ENCODE data around the gene OR52N5.

The OR52N5 gene

DNA sequence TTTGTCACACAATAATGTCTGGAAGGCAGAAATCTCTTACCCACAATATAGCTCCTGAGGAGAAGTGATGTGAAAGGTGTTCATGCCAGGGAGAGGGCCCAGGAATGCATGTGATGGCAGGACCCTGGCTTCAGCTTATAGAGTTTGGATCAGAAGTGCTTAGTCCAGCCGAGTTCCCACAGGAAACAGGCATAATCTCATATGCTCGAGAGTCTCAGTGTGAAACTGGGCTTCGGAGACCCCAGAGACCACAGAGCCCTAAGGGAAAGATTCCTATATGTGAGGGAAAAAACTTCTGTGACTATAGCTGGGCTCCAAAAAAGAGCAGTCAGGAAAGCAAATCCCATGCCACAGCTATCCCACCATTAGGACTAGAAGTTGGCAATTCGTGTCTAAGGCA lies at the start of gene OR52N5:
TSS of gene OR52N5 (minus strand) at position 101 of the 400 bp plus-strand sequence. CDS start 4,721 bp downstream, outside the sequence.
- no peak for DNase-seq (ENCODE audit: low read depth, low spot score)

- DNase-seq (ENCODE audit: low read depth, low spot score) = no peak
Observed at GRCh38 chr11:5831196-5831829, 48.2 kb upstream of the OR52N5 start.

DNA sequence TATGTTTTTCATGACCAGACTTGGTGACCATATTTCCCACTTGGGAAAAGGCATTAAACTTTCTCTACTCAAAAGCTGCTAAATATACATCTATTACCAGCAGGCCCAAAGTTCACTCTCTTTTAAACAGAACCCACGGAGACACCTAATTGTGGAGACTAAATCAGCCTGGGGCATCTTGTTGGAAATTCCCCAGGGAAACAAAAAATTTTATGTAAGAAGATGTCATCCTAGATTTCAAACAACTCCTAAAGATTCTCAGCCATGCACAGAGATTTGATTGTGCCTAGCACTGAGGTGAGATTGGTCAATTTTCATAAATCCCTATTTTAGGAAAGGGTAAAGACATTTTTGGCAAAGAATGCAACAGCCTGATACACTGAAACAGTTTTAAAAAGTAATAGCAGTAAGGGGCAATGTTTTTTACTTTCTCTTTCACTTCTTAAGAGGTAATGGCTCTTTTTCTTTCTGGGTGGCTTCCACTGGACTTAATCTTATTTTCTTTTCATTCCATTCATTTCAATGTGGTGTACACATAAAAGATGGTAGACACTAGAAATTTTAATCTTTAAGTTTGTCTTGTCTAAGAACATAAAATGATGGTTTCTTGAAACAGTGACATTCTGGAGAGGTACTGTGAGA lies 35.2 kb upstream of the OR52N5 start:
- no peak for DNase-seq (ENCODE audit: low read depth, low spot score)

DNA sequence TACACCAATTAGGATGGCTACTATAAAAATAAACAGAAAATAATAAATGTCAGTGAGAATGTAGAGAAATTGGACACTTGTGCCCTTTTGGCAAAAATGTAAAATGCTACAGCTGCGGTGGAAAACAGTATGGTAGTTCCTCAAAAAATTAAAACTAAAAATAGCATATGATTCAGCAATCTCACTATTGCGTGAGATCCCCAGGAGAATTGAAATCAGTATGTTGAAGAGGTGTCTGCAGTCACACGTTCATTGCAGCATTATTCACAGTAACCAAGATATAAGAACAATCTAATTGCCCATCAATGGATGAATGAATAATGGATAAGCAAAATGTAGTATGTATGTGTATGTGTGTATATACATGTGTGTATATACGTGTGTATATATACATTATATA lies 32.4 kb upstream of the OR52N5 start:
- DNase-seq (ENCODE audit: low read depth, low spot score) = no peak

DNA sequence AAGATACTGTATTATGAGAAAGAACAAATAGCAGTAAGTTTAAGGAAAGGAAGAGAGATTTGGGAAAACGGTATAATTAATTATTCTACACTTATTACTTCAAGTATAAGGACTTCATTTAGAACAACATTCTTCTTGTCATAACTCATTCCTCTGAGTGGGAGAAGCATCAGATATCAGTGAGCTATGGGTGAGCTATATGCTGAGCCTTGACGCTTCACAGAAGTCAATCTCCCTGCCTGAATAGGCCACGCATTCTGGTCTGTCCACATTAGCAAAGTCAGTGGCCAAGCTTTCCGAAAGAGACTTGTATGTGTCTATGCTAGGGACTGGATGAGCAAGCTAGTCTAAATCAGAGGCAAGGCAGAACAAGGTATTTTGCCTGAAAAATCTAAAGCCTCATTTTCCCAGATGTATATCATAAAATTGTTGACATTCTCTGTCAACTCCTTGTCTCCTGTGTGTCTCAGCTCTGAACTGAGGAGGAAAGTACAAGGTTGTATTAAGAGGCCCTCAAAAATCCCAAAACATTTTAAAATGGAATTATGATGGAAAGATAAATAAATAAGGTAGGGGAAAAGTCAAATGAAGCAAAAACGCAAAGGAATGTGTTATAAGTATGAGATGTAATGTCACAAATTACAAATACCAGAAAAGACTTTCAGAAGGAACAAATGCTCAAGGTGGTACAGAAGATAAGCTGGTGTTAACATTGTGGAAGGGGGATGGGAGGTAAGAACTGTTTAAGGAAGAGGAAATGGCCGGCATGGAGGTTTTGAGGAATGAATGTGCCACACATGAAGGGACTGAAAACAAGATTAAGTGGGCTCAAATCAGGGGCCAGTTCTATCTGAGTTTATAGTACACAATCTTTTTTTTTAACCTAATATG lies 27.0 kb upstream of the OR52N5 start:
- no peak for DNase-seq (ENCODE audit: low read depth, low spot score)

DNA sequence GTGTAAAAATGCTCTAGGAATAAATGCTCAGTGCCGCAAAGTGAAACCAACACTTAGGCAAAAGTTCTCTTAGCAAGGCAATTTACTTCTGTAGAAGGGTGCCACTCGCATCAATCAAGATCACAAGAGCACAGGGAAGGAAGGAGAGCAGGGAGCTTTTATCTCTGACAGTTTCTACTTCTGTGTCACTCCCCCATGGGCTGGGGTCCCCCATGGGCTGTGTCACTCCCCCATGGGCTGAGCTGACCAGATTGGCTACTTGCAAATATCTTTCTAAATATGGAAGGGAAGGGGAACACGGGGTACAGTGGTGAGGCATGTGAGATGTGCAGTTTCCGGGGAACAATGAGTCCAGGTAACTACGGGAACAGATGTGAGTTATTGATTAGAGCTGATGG lies 26.0 kb upstream of the OR52N5 start:
- no peak for DNase-seq (ENCODE audit: low read depth, low spot score)

DNA sequence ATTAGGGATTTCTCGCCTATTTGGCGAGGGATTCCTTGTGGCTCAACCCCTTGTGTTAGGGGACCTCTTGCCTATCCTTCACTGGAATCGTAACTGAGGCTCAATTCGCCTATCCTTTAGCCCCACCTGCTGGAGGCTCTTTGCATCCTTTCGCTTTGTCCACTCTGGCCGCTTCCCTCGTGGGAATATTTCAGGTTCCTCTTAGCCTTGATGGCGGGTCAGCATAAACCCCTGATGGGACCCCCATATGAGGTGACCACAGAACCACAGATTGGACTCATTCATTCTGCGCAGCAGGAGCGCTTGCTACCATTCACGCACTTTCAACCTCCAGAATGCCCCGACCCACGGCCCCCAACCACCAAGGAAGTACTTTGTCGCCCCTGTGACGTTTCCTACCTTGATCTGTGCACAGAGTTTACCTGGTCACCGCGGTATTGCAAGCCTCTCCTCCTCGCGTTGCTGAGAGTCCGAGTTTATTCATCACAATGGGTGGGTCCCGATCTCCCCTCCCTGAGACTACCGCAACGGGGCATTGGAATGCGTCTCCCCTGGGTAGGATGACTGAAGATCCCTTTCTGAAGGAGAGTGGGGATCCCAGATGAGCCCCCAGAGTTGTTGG lies 25.5 kb upstream of the OR52N5 start, which contains the start of gene OR52N2:
TSS of gene OR52N2 (plus strand) at position 425 of the 622 bp plus-strand sequence. CDS start 11,412 bp downstream, outside the sequence.
- DNase-seq (ENCODE audit: low read depth, low spot score) = peak; percentile 42

- DNase-seq (ENCODE audit: low read depth, low spot score) = no peak
Observed at GRCh38 chr11:5807580-5807979, 24.4 kb upstream of the OR52N5 start.

DNA sequence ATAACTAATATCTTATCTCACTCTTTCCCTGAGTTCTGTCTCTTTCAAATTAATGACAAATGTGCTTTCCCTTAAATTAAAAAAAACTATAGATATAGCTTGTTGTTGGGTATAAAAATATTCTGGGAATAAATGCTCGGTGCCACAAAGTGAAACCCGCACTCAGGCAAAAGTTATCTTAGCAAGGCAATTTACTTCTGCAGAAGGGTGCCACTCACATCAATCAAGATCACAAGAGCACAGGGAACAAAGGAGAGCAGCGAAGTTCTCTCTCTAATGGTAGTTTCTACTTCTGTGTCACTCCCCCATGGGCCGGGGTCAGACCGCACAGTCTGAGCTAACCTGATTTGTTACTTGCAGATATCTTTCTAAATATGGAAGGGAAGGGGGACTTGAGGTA lies 20.8 kb upstream of the OR52N5 start:
- DNase-seq (ENCODE audit: low read depth, low spot score) = no peak

GRCh38 chr11:5796541-5796940 lies 13.4 kb upstream of the OR52N5 start:
- no peak for DNase-seq (ENCODE audit: low read depth, low spot score)

- DNase-seq (ENCODE audit: low read depth, low spot score) = no peak
Observed at GRCh38 chr11:5791165-5791564, 8.0 kb upstream of the OR52N5 start, which contains the start of gene OR52N1. Gene OR52N1 (minus strand): TSS chr11:5791265. CDS start chr11:5788816, 2,449 bp downstream.

- no peak for DNase-seq (ENCODE audit: low read depth, low spot score)
Observed at GRCh38 chr11:5767056-5767455, 16.1 kb downstream of the OR52N5 start.

DNA sequence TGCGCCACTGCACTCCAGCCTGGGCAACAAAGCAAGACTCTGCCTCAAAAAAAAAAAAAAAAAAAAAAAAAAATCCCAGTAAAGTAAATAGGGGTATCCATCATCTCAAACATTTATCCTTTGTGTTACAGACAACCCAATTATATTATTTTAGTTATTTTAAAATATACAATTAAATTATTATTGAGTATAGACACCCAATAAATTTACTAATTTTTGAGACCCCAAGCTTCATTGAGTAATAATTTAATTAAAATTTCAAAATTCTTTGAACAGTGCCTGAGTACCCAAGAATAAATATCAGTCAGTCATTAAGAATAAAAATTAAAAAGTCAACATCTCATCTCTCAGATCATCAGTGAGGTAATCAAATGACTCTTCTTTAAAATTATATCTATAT lies 29.2 kb downstream of the OR52N5 start, which contains the start of gene OR52N4:
TSS of gene OR52N4 (plus strand) at position 301 of the 400 bp plus-strand sequence. CDS start 498 bp downstream, outside the sequence.
- DNase-seq (ENCODE audit: low read depth, low spot score) = no peak

DNA sequence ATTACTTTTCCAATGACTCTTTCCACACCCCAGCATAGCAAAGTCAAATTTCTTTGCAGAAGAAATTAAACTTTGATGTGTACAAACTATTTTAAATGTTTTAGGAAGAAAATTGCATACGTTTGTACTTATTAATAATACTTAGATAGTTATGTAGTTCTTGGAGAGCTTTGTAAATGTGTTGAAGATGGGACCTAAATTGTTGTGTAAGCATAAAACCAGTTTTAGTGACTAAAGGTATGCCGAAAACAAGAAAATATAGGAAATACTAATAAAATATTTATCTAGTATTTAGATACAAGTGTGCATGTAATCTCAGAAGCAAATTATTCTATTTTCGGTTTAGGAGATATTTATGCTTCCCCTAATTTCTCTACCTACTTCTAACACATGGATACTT lies 33.3 kb downstream of the OR52N5 start:
- no peak for DNase-seq (ENCODE audit: low read depth, low spot score)

DNA sequence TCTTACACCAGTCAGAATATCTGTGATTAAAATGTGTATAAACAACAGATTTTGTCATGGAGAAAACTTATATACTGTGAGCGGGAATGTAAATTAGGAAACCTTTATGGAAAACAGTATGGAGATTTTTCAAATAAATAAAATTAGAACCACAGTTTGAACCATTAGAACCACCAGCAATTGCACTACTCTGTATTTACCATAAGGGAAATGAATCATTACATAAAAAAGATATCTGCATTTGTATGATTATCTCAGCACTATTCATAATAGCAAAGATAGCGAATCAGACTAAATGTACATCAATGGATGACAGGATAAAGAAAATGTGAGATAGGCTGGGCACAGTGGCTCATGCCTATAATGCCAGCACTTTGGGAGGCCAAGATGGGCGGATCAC lies 36.5 kb downstream of the OR52N5 start:
- DNase-seq (ENCODE audit: low read depth, low spot score) = no peak

DNA sequence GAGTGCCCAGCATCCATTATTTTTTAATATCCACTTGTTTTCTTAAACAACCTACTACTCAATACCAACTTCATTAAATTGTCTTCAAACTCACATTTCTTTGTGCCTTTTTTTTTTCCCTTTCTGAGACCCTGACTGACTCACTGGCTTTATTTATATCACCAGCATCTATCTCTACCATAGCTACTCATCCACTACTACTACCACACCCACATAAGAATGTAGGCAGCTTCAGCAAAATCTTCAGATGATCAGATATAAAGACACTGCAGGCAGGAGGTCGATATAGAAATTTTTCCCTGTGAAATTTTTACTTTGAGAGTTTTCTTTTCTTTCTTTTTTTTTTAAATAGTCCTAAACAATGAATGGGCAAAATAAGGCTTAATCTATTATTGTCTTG lies 44.7 kb downstream of the OR52N5 start:
- no peak for DNase-seq (ENCODE audit: low read depth, low spot score)

- no peak for DNase-seq (ENCODE audit: low read depth, low spot score)
Observed at GRCh38 chr11:5737670-5738392, 45.3 kb downstream of the OR52N5 start.

DNA sequence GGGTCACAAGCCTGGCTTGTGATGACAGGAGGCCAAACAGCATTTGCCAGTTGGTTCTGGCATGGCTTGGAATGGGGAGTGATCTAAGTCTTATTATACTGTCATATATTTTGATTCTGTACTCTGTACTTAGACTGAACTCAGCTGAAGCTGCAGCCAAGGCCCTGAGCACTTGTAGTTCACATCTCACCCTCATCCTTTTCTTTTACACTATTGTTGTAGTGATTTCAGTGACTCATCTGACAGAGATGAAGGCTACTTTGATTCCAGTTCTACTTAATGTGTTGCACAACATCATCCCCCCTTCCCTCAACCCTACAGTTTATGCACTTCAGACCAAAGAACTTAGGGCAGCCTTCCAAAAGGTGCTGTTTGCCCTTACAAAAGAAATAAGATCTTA lies 46.1 kb downstream of the OR52N5 start:
- no peak for DNase-seq (ENCODE audit: low read depth, low spot score)

- DNase-seq (ENCODE audit: low read depth, low spot score) = no peak
Observed at GRCh38 chr11:5736396-5736795, 46.8 kb downstream of the OR52N5 start, which contains the start of gene OR56B1. Gene OR56B1 (plus strand): TSS chr11:5736448. CDS start chr11:5736517, 69 bp downstream.

GRCh38 chr11:5727691-5728090 lies 55.5 kb downstream of the OR52N5 start:
- DNase-seq (ENCODE audit: low read depth, low spot score) = no peak

DNA sequence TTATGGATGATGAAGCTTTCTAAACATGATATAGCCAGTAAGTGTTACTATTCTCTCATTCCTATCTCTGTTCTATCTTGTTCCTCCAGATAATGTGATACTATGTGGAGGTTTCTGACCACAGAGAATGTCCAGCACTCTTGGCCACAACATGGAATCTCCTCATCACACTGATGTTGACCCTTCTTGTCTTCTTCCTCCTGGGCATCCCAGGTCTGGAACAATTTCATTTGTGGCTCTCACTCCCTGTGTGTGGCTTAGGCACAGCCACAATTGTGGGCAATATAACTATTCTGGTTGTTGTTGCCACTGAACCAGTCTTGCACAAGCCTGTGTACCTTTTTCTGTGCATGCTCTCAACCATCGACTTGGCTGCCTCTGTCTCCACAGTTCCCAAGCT lies 56.8 kb downstream of the OR52N5 start:
- no peak for DNase-seq (ENCODE audit: low read depth, low spot score)

All from activated CD4-positive, CD25-positive, alpha-beta regulatory T cell treated with anti-CD3 and anti-CD28 coated beads, Interleukin-2, amount 50 U/mL, for 16 hours (primary cell).